Retinal pigment epithelial cell (primary cell): ENCODE data around the gene TP53RK.

ENCODE experiments used
- DNase-seq: peaks from one replicate; pipeline ENCODE4 v3.0.0-alpha.2; 2010; ENCODE audit warnings: low read depth
- H3K4me3 ChIP-seq: 2 replicates; pipeline ENCODE4 v1.5.1; 2011; ENCODE audit warnings: mild to moderate bottlenecking, low read length, control low read depth, moderate library complexity
- TF ChIP-seq, protein P1 (sequence below): conservative IDR thresholded peaks from 2 replicates; pipeline ENCODE4 v1.5.1; 2011; ENCODE audit warnings: low read depth, low read length, control low read depth, inconsistent platforms

The TP53RK gene

DNA sequence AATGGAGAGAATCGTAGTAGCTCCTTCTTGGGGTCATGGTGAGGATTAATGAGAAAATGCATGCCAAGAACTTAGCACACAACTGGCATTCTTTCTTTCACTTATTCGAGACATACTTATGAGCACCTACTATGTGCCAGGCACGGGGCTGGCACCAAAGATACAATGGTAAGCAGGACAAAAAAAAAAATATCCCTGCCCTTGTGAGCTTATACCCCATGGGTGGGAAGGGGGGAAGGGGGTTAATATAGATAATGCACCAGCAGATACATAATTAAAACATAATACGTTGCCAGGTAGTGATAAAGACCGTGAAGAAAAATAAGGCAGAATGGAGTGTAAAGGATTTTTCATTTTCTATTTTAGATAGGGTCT lies 46.3 kb downstream of the TP53RK start:
- DNase-seq, result no peak
- H3K4me3 ChIP-seq, result no peak overlapping the region
- TF ChIP-seq, protein P1, sequence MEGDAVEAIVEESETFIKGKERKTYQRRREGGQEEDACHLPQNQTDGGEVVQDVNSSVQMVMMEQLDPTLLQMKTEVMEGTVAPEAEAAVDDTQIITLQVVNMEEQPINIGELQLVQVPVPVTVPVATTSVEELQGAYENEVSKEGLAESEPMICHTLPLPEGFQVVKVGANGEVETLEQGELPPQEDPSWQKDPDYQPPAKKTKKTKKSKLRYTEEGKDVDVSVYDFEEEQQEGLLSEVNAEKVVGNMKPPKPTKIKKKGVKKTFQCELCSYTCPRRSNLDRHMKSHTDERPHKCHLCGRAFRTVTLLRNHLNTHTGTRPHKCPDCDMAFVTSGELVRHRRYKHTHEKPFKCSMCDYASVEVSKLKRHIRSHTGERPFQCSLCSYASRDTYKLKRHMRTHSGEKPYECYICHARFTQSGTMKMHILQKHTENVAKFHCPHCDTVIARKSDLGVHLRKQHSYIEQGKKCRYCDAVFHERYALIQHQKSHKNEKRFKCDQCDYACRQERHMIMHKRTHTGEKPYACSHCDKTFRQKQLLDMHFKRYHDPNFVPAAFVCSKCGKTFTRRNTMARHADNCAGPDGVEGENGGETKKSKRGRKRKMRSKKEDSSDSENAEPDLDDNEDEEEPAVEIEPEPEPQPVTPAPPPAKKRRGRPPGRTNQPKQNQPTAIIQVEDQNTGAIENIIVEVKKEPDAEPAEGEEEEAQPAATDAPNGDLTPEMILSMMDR, result no peak

DNA sequence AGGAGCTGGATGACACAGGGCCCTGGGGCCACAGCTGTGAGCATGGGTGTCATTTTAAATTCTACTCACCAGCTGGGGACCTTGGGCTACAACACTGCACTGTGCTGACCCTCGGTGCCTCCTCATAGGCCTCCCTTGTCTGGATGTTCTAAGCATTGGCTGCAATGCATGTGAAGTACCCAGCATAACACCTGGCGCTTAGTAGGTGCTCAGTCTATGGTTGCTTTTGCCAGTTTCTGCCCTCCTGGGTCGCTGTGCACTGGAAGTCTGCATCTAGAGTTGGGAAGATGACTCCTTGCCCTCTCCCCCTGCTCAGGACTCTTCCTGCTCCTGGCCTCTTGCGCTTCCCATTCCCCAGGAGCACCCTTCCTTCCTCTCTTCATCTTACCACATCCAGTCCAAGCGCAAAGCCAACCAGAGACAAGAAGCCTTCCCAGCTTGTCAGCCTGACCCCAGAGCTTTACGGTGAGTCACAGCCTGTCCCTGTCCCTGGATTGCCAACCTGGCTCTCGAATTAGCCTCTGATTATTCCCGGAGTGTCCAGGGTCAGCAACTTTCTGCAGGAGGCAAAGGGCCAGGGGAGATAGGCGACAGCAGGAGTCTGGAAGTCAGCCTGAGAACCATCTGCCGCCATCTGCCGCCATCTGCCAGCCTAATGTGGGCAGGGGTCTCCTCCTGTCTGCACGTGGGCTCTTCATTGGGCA lies 46.8 kb downstream of the TP53RK start:
- DNase-seq, result no peak
- H3K4me3 ChIP-seq, result no peak overlapping the region
- TF ChIP-seq, protein P1, result no peak

- no peak overlapping the region for H3K4me3 ChIP-seq
- no peak for DNase-seq
- TF ChIP-seq, protein P1, result no peak
These were observed 47.8 kb downstream of the TP53RK start for GRCh38 chr20:46641424-46641823.

DNA sequence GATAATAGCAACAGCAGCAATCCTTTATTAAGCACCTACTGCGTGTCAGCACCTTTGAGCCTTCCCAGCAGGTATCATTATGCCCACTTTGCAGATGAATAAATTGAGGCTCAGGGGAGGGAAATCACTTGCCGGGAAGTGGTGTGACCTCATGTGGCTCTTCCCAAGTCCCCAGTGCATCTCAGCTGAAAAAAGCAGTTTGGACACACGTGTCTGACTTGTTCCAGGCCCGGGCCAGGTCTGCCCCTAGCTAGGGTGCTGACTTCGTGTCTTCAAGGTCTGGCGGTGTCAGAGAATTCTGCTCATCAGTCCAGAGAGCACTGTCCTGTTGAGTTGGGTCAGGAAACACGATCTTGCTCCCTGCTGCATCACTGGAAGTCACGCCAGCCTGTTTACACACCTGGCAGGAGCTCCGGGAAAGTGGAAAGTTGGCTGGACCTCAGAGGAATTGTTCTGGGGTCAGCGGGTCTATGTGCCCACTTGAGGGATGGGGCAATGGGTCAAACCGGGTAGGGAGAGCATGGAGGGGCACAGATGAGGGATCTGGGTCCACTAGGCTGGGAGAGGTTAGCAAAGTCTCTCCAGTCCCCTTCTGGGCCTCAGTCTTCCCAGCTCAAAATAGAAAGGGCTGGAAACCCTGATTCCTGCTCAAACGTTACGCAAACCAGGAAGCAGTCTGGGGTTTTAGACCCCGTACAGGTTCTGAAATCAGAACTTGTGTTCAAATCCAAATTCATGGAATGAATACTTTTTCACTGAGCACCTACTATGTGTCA lies 48.5 kb downstream of the TP53RK start:
- TF ChIP-seq, protein P1, result no peak
- no peak for DNase-seq
- no peak overlapping the region for H3K4me3 ChIP-seq

DNA sequence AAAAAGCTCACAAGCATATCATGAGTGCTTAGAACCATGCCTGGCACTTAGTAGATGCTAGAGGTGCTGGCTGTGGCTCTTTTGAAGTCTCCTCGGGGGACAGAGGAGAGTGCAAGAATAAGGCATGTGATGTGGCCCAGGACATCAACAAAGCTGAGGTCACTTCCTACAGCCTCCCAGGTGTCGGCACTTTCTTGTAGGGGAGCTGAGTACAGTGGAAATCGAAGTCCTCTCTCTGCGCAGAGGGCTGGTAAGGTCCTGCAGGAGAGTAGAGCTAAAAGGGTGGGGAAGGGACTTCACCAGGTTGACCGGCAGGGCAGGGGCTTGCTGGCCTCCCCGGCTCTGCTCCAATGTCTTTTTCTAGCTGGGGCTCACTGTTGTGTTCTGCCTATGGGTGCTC lies 49.2 kb downstream of the TP53RK start:
- TF ChIP-seq, protein P1, result no peak
- H3K4me3 ChIP-seq, result no peak overlapping the region
- no peak for DNase-seq

DNA sequence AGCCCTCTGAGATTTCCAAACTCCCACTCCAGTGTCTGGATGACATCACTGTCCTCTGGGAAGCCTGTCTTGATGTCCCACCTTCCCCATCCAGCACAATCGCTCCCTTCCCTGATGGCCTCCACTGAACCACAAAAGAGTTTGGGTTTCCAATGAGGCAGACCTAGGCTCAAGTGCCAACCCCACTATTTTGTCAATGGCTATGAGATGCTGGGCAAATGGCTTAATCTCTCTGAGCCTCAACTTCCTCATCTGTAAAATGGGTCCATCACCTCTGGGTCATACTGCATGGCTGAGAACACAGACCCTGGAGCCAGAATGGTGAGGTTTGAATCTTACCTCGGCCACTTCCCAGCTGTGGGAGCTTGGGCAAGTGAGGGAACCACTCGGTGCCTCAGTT lies 49.7 kb downstream of the TP53RK start:
- H3K4me3 ChIP-seq, result no peak overlapping the region
- TF ChIP-seq, protein P1, result no peak
- DNase-seq, result no peak

GRCh38 chr20:46638898-46639274 lies 50.4 kb downstream of the TP53RK start:
- TF ChIP-seq, protein P1, result no peak
- DNase-seq, result no peak
- H3K4me3 ChIP-seq, result no peak overlapping the region
